Measurements from ENCODE around the gene HSF5. TPM values are rescaled to one million over a fixed set of nuclear protein-coding genes. Genes with fewer than 3 reads are reported as not detected.
"Not testable (repeated sequence)": the region's sequence is repeated elsewhere in the genome, so short reads cannot be mapped to it uniquely, and the experiment has no call there.

The HSF5 gene
- polyA plus RNA-seq, 5 donors, result 0.10 to 0.14 (median 0.13) TPM; not detected in 1

GRCh38 chr17:58516644-58517377 lies 28.6 kb upstream of the HSF5 start:
- no peak for DNase-seq

GRCh38 chr17:58515286-58515685 lies 27.1 kb upstream of the HSF5 start:
- DNase-seq, result no peak

- DNase-seq, result no peak
Observed at GRCh38 chr17:58514770-58515157, 26.6 kb upstream of the HSF5 start.

- peak; percentile 84 to 85 for DNase-seq
Observed at GRCh38 chr17:58513965-58514769, 26.0 kb upstream of the HSF5 start, which contains the start of gene MTMR4. MTMR4 (minus strand) TSS chr17:58514638; CDS start chr17:58514407, 231 bp downstream.

GRCh38 chr17:58513267-58513964 lies 25.2 kb upstream of the HSF5 start:
- DNase-seq, result no peak

GRCh38 chr17:58510075-58510474 lies 21.9 kb upstream of the HSF5 start:
- no peak for DNase-seq

- no peak for DNase-seq
Observed at GRCh38 chr17:58508341-58509067, 20.3 kb upstream of the HSF5 start.

GRCh38 chr17:58507123-58507634 lies 19.0 kb upstream of the HSF5 start:
- DNase-seq, result no peak

- DNase-seq, result no peak
Observed at GRCh38 chr17:58506354-58507080, 18.3 kb upstream of the HSF5 start.

- no peak for DNase-seq
Observed at GRCh38 chr17:58504826-58505351, 16.7 kb upstream of the HSF5 start.

- no peak for DNase-seq
Observed at GRCh38 chr17:58503866-58504265, 15.7 kb upstream of the HSF5 start.

GRCh38 chr17:58503134-58503533 lies 14.9 kb upstream of the HSF5 start:
- DNase-seq, result not testable (repeated sequence)

- no peak for DNase-seq
Observed at GRCh38 chr17:58501451-58501850, 13.2 kb upstream of the HSF5 start.

GRCh38 chr17:58498177-58498828 lies 10.1 kb upstream of the HSF5 start:
- DNase-seq, result no peak

- no peak for DNase-seq
Observed at GRCh38 chr17:58493506-58493905, 5.3 kb upstream of the HSF5 start.

GRCh38 chr17:58492238-58493121 lies 4.3 kb upstream of the HSF5 start:
- no peak for DNase-seq

GRCh38 chr17:58491510-58492045 lies 3.4 kb upstream of the HSF5 start:
- DNase-seq, result no peak

- no peak for DNase-seq
Observed at GRCh38 chr17:58488428-58488890, 251 bp upstream of the HSF5 start.
